Measurements from ENCODE around the gene RABGGTB.

DNA sequence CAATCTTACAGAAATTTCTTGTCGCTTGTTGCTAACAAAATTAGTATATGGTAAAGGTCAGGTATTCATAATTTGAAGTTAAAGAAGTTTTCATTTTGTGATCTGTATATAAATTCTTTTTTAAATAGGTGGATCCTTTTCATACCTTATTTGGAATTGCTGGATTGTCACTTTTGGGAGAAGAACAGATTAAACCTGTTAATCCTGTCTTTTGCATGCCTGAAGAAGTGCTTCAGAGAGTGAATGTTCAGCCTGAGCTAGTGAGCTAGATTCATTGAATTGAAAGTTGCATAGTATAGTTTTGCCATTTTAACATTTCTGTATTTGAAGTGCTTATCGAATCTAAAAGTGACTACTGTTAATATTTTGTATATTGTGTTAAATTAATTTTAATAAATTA is 8.3 kb downstream of the RABGGTB start:
- TF ChIP-seq, protein P1, sequence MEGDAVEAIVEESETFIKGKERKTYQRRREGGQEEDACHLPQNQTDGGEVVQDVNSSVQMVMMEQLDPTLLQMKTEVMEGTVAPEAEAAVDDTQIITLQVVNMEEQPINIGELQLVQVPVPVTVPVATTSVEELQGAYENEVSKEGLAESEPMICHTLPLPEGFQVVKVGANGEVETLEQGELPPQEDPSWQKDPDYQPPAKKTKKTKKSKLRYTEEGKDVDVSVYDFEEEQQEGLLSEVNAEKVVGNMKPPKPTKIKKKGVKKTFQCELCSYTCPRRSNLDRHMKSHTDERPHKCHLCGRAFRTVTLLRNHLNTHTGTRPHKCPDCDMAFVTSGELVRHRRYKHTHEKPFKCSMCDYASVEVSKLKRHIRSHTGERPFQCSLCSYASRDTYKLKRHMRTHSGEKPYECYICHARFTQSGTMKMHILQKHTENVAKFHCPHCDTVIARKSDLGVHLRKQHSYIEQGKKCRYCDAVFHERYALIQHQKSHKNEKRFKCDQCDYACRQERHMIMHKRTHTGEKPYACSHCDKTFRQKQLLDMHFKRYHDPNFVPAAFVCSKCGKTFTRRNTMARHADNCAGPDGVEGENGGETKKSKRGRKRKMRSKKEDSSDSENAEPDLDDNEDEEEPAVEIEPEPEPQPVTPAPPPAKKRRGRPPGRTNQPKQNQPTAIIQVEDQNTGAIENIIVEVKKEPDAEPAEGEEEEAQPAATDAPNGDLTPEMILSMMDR (IDR thresholded peaks at IDR 0.05), result no peak
- TF ChIP-seq POLR2A (IDR thresholded peaks at IDR 0.05), result no peak
- TF ChIP-seq POLR2AphosphoS5 (IDR thresholded peaks at IDR 0.05), result no peak

Measured in suprapubic skin (tissue), 4 donors.